ENCODE measurements around the gene ADCY9. TPM values are rescaled to one million over a fixed set of nuclear protein-coding genes. Genes with fewer than 3 reads are reported as not detected.

ADCY9 gene
- total and polyA plus RNA-seq, 2 experiments from 2014 or later, result 2.2 to 18.3 TPM

GRCh38 chr16:4120176-4120575, 3.9 kb upstream of the ADCY9 start:
- H3K36me3 Mint-ChIP-seq (ENCODE audit: low read depth), result no peaks in the 10 kb centered on the region; the same call in 2 of the 3 replicates
- DNase-seq (ENCODE audit: low spot score), result no peak
- H3K4me3 ChIP-seq, result no peak overlapping the region
- no peaks in the 10 kb centered on the region for H4K20me1 ChIP-seq (replicated peaks; ENCODE audit: insufficient read depth)
- H3K79me2 ChIP-seq (replicated peaks; ENCODE audit: insufficient read depth), result no peaks in the 10 kb centered on the region
- no peak overlapping the region for H2AFZ ChIP-seq
- no peaks in the 10 kb centered on the region for H3K27me3 Mint-ChIP-seq (ENCODE audit: insufficient read depth, low read depth, poor library complexity)
- no peak overlapping the region for H3K4me2 ChIP-seq
- TF ChIP-seq CTCF (conservative IDR thresholded peaks at IDR 0.05; ENCODE audit: low read depth in 2 of 2) (no peak), STAT1 (IDR thresholded peaks at IDR 0.05; ENCODE audit: unreplicated experiment) (no peak), POLR2AphosphoS5 (IDR thresholded peaks at IDR 0.05; ENCODE audit: low read depth) (no peak), ZNF114 (CRISPR knock-in tag; IDR thresholded peaks at IDR 0.05) (no peak), EZH2 (IDR thresholded peaks at IDR 0.05; ENCODE audit: low read depth, unreplicated experiment) (no peak), EZH2phosphoT487 (IDR thresholded peaks at IDR 0.05; ENCODE audit: unreplicated experiment) (no peak), ETS1 (IDR thresholded peaks at IDR 0.05) (no peak), CREB1 (CRISPR knock-in tag; IDR thresholded peaks at IDR 0.05; ENCODE audit: low read depth) (no peak), ZNF331 (CRISPR knock-in tag; IDR thresholded peaks at IDR 0.05; ENCODE audit: low read depth) (no peak), NANOG (IDR thresholded peaks at IDR 0.05; ENCODE audit: borderline replicate concordance) (no peak), JUNB (IDR thresholded peaks at IDR 0.05; ENCODE audit: unreplicated experiment) (no peak), REST (IDR thresholded peaks at IDR 0.05; ENCODE audit: unreplicated experiment) (no peak)
- TF ChIP-seq, protein P1, sequence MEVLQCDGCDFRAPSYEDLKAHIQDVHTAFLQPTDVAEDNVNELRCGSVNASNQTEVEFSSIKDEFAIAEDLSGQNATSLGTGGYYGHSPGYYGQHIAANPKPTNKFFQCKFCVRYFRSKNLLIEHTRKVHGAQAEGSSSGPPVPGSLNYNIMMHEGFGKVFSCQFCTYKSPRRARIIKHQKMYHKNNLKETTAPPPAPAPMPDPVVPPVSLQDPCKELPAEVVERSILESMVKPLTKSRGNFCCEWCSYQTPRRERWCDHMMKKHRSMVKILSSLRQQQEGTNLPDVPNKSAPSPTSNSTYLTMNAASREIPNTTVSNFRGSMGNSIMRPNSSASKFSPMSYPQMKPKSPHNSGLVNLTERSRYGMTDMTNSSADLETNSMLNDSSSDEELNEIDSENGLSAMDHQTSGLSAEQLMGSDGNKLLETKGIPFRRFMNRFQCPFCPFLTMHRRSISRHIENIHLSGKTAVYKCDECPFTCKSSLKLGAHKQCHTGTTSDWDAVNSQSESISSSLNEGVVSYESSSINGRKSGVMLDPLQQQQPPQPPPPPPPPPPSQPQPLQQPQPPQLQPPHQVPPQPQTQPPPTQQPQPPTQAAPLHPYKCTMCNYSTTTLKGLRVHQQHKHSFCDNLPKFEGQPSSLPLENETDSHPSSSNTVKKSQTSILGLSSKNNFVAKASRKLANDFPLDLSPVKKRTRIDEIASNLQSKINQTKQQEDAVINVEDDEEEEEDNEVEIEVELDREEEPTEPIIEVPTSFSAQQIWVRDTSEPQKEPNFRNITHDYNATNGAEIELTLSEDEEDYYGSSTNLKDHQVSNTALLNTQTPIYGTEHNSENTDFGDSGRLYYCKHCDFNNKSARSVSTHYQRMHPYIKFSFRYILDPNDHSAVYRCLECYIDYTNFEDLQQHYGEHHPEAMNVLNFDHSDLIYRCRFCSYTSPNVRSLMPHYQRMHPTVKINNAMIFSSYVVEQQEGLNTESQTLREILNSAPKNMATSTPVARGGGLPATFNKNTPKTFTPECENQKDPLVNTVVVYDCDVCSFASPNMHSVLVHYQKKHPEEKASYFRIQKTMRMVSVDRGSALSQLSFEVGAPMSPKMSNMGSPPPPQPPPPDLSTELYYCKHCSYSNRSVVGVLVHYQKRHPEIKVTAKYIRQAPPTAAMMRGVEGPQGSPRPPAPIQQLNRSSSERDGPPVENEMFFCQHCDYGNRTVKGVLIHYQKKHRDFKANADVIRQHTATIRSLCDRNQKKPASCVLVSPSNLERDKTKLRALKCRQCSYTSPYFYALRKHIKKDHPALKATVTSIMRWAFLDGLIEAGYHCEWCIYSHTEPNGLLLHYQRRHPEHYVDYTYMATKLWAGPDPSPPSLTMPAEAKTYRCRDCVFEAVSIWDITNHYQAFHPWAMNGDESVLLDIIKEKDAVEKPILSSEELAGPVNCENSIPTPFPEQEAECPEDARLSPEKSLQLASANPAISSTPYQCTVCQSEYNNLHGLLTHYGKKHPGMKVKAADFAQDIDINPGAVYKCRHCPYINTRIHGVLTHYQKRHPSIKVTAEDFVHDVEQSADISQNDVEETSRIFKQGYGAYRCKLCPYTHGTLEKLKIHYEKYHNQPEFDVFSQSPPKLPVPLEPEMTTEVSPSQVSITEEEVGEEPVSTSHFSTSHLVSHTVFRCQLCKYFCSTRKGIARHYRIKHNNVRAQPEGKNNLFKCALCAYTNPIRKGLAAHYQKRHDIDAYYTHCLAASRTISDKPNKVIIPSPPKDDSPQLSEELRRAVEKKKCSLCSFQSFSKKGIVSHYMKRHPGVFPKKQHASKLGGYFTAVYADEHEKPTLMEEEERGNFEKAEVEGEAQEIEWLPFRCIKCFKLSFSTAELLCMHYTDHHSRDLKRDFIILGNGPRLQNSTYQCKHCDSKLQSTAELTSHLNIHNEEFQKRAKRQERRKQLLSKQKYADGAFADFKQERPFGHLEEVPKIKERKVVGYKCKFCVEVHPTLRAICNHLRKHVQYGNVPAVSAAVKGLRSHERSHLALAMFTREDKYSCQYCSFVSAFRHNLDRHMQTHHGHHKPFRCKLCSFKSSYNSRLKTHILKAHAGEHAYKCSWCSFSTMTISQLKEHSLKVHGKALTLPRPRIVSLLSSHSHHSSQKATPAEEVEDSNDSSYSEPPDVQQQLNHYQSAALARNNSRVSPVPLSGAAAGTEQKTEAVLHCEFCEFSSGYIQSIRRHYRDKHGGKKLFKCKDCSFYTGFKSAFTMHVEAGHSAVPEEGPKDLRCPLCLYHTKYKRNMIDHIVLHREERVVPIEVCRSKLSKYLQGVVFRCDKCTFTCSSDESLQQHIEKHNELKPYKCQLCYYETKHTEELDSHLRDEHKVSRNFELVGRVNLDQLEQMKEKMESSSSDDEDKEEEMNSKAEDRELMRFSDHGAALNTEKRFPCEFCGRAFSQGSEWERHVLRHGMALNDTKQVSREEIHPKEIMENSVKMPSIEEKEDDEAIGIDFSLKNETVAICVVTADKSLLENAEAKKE (CRISPR knock-in tag; IDR thresholded peaks at IDR 0.05), result no peak
- H3K4me3 Mint-ChIP-seq, result no peak overlapping the region
- no peak overlapping the region for H3K27ac Mint-ChIP-seq
- H3K27ac ChIP-seq (ENCODE audit: low read depth), result no peak overlapping the region
- no peaks in the 10 kb centered on the region for H3K9me2 ChIP-seq (ENCODE audit: insufficient read depth)
- peaks cover 5% of the 10 kb centered on the region; the same call in 1 of the 2 replicates for H3K4me1 ChIP-seq (ENCODE audit: insufficient read depth)
- peaks cover 2% of the 10 kb centered on the region; the same call in 2 of the 3 replicates for H3K4me1 Mint-ChIP-seq
- ATAC-seq, result no peak
- H3K27me3 ChIP-seq (ENCODE audit: insufficient read depth), result peaks cover 9% of the 10 kb centered on the region; the same call in 1 of the 2 replicates
- H3K36me3 ChIP-seq (ENCODE audit: insufficient read depth), result no peaks in the 10 kb centered on the region
- H3F3A ChIP-seq (replicated peaks; ENCODE audit: low read depth), result no peaks in the 10 kb centered on the region
- H3K9me3 Mint-ChIP-seq, result no peaks in the 10 kb centered on the region

Data from GM23338 (cell line).